ENCODE results near the gene CLEC16A. TPM values are rescaled to one million over a fixed set of nuclear protein-coding genes. Genes with fewer than 3 reads are reported as not detected.
A peak's percentile ranks its signal among the peaks of the same experiment; 100 is the strongest.

Gene CLEC16A
- total and polyA plus RNA-seq, 4 donors = 14.3 to 44.4 (median 26.4) TPM

GRCh38 chr16:10957771-10958482, 13.6 kb downstream of the CLEC16A start:
- 74 to 82% methylated on average over 6 of the region's 6 CpGs for WGBS, 2 donors
- Histone ChIP-seq H3K9me3 (ENCODE audit: control insufficient read depth in 4 of 4, insufficient read depth in 3 of 4, low read length in 3 of 4) (no peaks in the 10 kb centered on the region), H3K27ac (ENCODE audit: low read depth in 1 of 2, low read length in 1 of 2) (no peak overlapping the region), H3K27me3 (ENCODE audit: control insufficient read depth in 3 of 3, insufficient read depth in 3 of 3, low read length in 2 of 3) (no peaks in the 10 kb centered on the region), H3K4me3 (no peak overlapping the region), H3K4me1 (ENCODE audit: control insufficient read depth in 5 of 5, insufficient read depth in 5 of 5, low read length in 5 of 5) (peaks cover 0 to 3% (median 0%) of the 10 kb centered on the region in 5 donors), H3K9ac (ENCODE audit: insufficient read depth in 1 of 2, low read length in 2 of 2) (no peak overlapping the region), H3K36me3 (ENCODE audit: control insufficient read depth in 4 of 4, insufficient read depth in 4 of 4, low read length in 4 of 4) (peaks cover 0 to 11% (median 1%) of the 10 kb centered on the region in 4 donors)
- TF ChIP-seq CTCF (IDR thresholded peaks at IDR 0.05; ENCODE audit: control extremely low read depth, extremely low read depth) = no peak
- DNase-seq = no peak
- ATAC-seq (ENCODE audit: insufficient read depth, low FRiP score) = no peak

- no peak for TF ChIP-seq CTCF (IDR thresholded peaks at IDR 0.05; ENCODE audit: control extremely low read depth, extremely low read depth)
- peaks cover 0 to 3% (median 0%) of the 10 kb centered on the region in 5 donors for H3K4me1 ChIP-seq (ENCODE audit: control insufficient read depth in 5 of 5, insufficient read depth in 5 of 5, low read length in 5 of 5)
- DNase-seq (no peak), ATAC-seq (ENCODE audit: insufficient read depth, low FRiP score) (no peak)
- no peaks in the 10 kb centered on the region for H3K27me3 ChIP-seq (ENCODE audit: control insufficient read depth in 3 of 3, insufficient read depth in 3 of 3, low read length in 2 of 3)
- no peak overlapping the region for H3K4me3 ChIP-seq
- H3K36me3 ChIP-seq (ENCODE audit: control insufficient read depth in 4 of 4, insufficient read depth in 4 of 4, low read length in 4 of 4) = peaks cover 0 to 17% (median 6%) of the 10 kb centered on the region in 4 donors
- no peak overlapping the region for H3K9ac ChIP-seq (ENCODE audit: insufficient read depth in 1 of 2, low read length in 2 of 2)
- H3K27ac ChIP-seq (ENCODE audit: low read depth in 1 of 2, low read length in 1 of 2) = no peak overlapping the region
- 92 to 93% methylated on average over 5 of the region's 5 CpGs for WGBS, 2 donors
- no peaks in the 10 kb centered on the region for H3K9me3 ChIP-seq (ENCODE audit: control insufficient read depth in 4 of 4, insufficient read depth in 3 of 4, low read length in 3 of 4)
These were observed 14.8 kb downstream of the CLEC16A start for GRCh38 chr16:10959161-10959560.

- H3K4me1 ChIP-seq (ENCODE audit: control insufficient read depth in 5 of 5, insufficient read depth in 5 of 5, low read length in 5 of 5) = peaks cover 0 to 4% (median 0%) of the 10 kb centered on the region in 5 donors
- peaks cover 0 to 17% (median 6%) of the 10 kb centered on the region in 4 donors for H3K36me3 ChIP-seq (ENCODE audit: control insufficient read depth in 4 of 4, insufficient read depth in 4 of 4, low read length in 4 of 4)
- ATAC-seq (ENCODE audit: insufficient read depth, low FRiP score) (no peak), DNase-seq (no peak)
- TF ChIP-seq CTCF (IDR thresholded peaks at IDR 0.05; ENCODE audit: control extremely low read depth, extremely low read depth) = no peak
- WGBS, 2 donors = 83 to 94% methylated on average over 7 of the region's 7 CpGs
- no peak overlapping the region for H3K9ac ChIP-seq (ENCODE audit: insufficient read depth in 1 of 2, low read length in 2 of 2)
- no peaks in the 10 kb centered on the region for H3K27me3 ChIP-seq (ENCODE audit: control insufficient read depth in 3 of 3, insufficient read depth in 3 of 3, low read length in 2 of 3)
- no peaks in the 10 kb centered on the region for H3K9me3 ChIP-seq (ENCODE audit: control insufficient read depth in 4 of 4, insufficient read depth in 3 of 4, low read length in 3 of 4)
- no peak overlapping the region for H3K4me3 ChIP-seq
- peak overlapping the region in 1 of 2 donors; percentile 38 for H3K27ac ChIP-seq (ENCODE audit: low read depth in 1 of 2, low read length in 1 of 2)
These were observed 16.9 kb downstream of the CLEC16A start for GRCh38 chr16:10961231-10961630.

Measured in lung (tissue), 12 donors.